NB4 (cell line): ENCODE results near the gene ING2.

Experiments
- POLR2A ChIP-seq: IDR thresholded peaks from 2 replicates; pipeline ENCODE4 v1.6.1; 2011; ENCODE audit warnings: mild to moderate bottlenecking; ENCODE audit not compliant: insufficient read length; ENCODE audit errors: extremely low read depth
- TF ChIP-seq, protein P1 (sequence below): IDR thresholded peaks from one replicate; pipeline ENCODE4 v1.5.1; 2012; ENCODE audit warnings: low read depth, low read length
- TF ChIP-seq, protein P2 (sequence below): IDR thresholded peaks from 2 replicates; pipeline ENCODE4 v1.6.1; 2011; ENCODE audit warnings: low read depth, low read length

DNA sequence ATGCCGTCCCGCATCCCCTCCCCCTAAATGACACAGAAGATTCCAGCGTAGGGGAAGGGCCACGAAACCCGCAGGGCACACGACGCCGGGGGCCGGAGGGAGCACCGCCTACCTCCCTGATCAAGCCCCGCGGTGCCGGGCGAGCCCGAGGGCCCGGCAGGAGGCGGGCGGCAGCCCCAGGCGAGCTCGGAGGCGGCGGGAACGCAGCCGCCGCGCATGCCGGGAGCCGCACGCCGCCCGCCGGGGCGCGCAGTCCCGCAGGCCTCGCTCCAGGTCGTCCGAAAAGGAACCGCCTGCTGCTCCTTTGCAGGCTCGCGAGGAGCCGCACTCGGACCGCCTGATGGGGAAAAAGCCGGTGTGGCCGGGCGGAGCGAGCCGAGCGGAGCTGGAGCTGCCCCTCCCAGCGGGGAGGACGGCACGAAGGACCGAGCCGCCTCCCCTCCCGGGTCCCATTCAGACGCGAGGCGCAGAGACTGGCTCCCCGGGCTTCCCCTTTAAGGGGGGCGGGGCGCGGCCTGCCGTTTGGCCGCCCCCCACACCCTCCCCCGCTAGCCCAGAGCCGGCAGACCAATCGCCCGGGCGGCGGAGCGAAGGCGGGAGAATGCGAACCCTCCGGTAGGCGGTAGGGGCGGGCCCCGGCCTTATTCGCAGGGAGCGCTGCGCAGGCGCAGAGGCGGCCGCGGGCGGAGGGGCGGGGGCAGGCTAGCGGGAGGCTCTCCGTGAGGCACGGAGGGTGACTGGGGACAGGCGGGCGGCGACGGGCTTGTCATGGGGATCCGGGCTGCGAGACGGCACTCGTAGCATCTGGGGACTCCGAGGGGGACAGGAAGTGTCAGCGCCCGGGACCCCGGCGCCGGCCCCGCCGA lies 561 bp upstream of the ING2 start:
- TF ChIP-seq, protein P1, sequence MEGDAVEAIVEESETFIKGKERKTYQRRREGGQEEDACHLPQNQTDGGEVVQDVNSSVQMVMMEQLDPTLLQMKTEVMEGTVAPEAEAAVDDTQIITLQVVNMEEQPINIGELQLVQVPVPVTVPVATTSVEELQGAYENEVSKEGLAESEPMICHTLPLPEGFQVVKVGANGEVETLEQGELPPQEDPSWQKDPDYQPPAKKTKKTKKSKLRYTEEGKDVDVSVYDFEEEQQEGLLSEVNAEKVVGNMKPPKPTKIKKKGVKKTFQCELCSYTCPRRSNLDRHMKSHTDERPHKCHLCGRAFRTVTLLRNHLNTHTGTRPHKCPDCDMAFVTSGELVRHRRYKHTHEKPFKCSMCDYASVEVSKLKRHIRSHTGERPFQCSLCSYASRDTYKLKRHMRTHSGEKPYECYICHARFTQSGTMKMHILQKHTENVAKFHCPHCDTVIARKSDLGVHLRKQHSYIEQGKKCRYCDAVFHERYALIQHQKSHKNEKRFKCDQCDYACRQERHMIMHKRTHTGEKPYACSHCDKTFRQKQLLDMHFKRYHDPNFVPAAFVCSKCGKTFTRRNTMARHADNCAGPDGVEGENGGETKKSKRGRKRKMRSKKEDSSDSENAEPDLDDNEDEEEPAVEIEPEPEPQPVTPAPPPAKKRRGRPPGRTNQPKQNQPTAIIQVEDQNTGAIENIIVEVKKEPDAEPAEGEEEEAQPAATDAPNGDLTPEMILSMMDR = no peak
- TF ChIP-seq, protein P2, sequence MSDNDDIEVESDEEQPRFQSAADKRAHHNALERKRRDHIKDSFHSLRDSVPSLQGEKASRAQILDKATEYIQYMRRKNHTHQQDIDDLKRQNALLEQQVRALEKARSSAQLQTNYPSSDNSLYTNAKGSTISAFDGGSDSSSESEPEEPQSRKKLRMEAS = peak; percentile 69
- TF ChIP-seq POLR2A = peak; percentile 59
